ENCODE data around the gene PCDH17. TPM values are rescaled to one million over a fixed set of nuclear protein-coding genes. Genes with fewer than 3 reads are reported as not detected.
A peak's percentile ranks its signal among the peaks of the same experiment; 100 is the strongest.

Gene PCDH17
- total and polyA plus RNA-seq, 8 donors: 2.1 to 10.2 (median 7.4) TPM

DNA sequence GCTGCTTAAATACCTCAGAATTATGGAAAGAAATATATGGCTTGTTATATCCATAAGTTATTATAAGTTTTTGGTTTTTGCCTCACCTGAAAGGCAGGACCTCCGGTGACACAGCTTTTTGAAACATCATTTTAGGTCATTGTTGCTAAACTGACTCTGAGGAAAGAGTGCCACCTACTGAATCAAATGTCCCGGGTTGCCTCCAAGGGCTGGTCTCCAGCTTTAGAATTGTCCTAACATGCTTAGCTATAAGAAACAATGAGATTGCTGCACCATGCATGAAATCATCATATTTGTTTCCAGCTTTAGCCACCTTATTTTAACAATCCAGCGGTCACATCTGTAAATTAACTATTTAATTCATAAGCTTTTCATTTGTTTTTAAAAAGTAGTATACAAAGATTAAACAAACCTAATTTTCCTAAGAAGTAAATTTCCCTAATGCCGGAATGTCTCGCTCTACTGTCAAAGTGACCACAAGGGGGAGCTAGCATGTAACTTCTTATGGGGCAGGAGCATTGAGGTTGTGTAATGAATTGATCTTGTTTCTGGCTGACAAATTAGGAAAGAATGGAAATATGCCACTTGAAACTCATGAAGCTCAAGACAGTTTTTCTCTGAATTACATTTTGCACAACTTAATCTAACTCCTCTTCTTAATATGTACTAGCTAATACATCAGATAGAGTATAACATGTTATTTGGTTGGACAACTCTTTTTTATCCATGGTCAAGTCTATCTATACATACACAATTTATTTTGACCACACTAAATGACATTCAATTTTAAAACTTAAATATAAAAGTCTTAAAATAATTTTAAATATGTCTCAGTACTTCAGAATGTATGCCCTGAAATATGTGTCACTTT is 6.7 kb upstream of the PCDH17 start:
- H3K36me3 ChIP-seq: no peaks in the 10 kb centered on the region
- TF ChIP-seq, protein P1, sequence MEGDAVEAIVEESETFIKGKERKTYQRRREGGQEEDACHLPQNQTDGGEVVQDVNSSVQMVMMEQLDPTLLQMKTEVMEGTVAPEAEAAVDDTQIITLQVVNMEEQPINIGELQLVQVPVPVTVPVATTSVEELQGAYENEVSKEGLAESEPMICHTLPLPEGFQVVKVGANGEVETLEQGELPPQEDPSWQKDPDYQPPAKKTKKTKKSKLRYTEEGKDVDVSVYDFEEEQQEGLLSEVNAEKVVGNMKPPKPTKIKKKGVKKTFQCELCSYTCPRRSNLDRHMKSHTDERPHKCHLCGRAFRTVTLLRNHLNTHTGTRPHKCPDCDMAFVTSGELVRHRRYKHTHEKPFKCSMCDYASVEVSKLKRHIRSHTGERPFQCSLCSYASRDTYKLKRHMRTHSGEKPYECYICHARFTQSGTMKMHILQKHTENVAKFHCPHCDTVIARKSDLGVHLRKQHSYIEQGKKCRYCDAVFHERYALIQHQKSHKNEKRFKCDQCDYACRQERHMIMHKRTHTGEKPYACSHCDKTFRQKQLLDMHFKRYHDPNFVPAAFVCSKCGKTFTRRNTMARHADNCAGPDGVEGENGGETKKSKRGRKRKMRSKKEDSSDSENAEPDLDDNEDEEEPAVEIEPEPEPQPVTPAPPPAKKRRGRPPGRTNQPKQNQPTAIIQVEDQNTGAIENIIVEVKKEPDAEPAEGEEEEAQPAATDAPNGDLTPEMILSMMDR (IDR thresholded peaks at IDR 0.05): peak; percentile 46 to 84 (median 76)
- H3K9me3 ChIP-seq: no peaks in the 10 kb centered on the region
- peaks cover 0 to 6% (median 3%) of the 10 kb centered on the region in 4 donors for H3K27me3 ChIP-seq
- ATAC-seq (peak; percentile 51 to 69 (median 59)), DNase-seq (peak in 3 of 6 donors; percentile 31 to 52 (median 48)), FAIRE-seq (peak; percentile 43)
- peaks cover 0 to 5% (median 0%) of the 10 kb centered on the region in 3 donors for H3K4me1 ChIP-seq
- no peak overlapping the region for H3K27ac ChIP-seq
- intact Hi-C loops (cut with DNase I): no loop called here
- WGBS, 2 donors: 5 to 8% methylated on average over 5 of the region's 5 CpGs
- H3K4me3 ChIP-seq: no peak overlapping the region

GRCh38 chr13:57627663-57628062 is 3.9 kb upstream of the PCDH17 start:
- intact Hi-C loops (cut with DNase I): no loop called here
- WGBS, 2 donors: 13 to 14% methylated on average over 3 of the region's 3 CpGs
- ATAC-seq: peak in 1 of 4 donors; percentile 14
- no peaks in the 10 kb centered on the region for H3K36me3 ChIP-seq
- DNase-seq: no peak
- peaks cover 0 to 11% (median 0%) of the 10 kb centered on the region in 3 donors for H3K4me1 ChIP-seq
- peaks cover 0 to 20% (median 7%) of the 10 kb centered on the region in 4 donors for H3K27me3 ChIP-seq
- H3K9me3 ChIP-seq: no peaks in the 10 kb centered on the region
- TF ChIP-seq, protein P1 (IDR thresholded peaks at IDR 0.05): peak; percentile 51 to 77 (median 73)
- no peak overlapping the region for H3K4me3 ChIP-seq
- FAIRE-seq: peak; percentile 45
- no peak overlapping the region for H3K27ac ChIP-seq

DNA sequence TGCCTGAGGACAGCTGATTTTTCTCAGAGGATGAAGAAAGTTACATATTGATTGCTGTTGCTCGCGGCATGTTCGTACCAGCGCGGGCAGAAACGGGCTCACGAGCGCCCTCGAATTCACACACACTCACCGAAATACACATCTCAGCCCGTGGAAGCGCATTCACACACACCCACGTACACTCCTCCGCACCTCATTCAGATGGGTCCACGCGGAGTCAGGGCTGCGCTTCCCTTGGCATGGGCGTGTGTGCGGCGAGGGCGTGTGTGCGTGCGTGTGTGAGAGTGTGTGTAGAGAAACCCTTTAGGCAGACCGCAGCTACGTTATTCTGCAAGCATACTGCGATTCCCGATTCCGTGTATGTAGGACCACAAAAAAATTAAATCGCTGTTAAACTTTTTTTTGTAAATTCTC is 2.1 kb upstream of the PCDH17 start:
- peak overlapping the region; percentile 4 to 57 (median 35) for H3K4me3 ChIP-seq
- ATAC-seq: peak in 3 of 4 donors; percentile 2 to 9 (median 7)
- TF ChIP-seq, protein P1 (IDR thresholded peaks at IDR 0.05): no peak
- no peaks in the 10 kb centered on the region for H3K9me3 ChIP-seq
- intact Hi-C loops (cut with DNase I): no loop called here
- peaks cover 0 to 11% (median 0%) of the 10 kb centered on the region in 3 donors for H3K4me1 ChIP-seq
- H3K27me3 ChIP-seq: peaks cover 4 to 36% (median 9%) of the 10 kb centered on the region in 4 donors
- no peak for FAIRE-seq
- peak in 3 of 6 donors; percentile 13 to 54 (median 53) for DNase-seq
- no peak overlapping the region for H3K27ac ChIP-seq
- 1 to 2% methylated on average over 29 of the region's 29 CpGs for WGBS, 2 donors
- no peaks in the 10 kb centered on the region for H3K36me3 ChIP-seq

- peak; percentile 73 to 77 (median 74) for ATAC-seq
- intact Hi-C loops (cut with DNase I): no loop called here
- WGBS, 2 donors: 1 to 2% methylated on average over 34 of the region's 34 CpGs
- peaks cover 4 to 37% (median 10%) of the 10 kb centered on the region in 4 donors for H3K27me3 ChIP-seq
- DNase-seq: peak; percentile 80 to 92 (median 88)
- H3K36me3 ChIP-seq: no peaks in the 10 kb centered on the region
- no peaks in the 10 kb centered on the region for H3K9me3 ChIP-seq
- no peak for FAIRE-seq
- H3K4me3 ChIP-seq: peak overlapping the region; percentile 4 to 57 (median 35)
- H3K27ac ChIP-seq: no peak overlapping the region
- TF ChIP-seq, protein P1 (IDR thresholded peaks at IDR 0.05): no peak
- peaks cover 0 to 11% (median 0%) of the 10 kb centered on the region in 3 donors for H3K4me1 ChIP-seq
These were observed 1.7 kb upstream of the PCDH17 start for GRCh38 chr13:57629821-57630235.

Data from pancreas (tissue), 10 donors.